ENCODE results near the gene LYPD3.
"Not testable (repeated sequence)": the region's sequence is repeated elsewhere in the genome, so short reads cannot be mapped to it uniquely, and the experiment has no call there.

LYPD3 gene

GRCh38 chr19:43465468-43466120 is at the start of gene LYPD3:
TSS of gene LYPD3 (minus strand) at chr19:43465608. CDS start at chr19:43465571, 37 bp downstream.
- DNase-seq (ENCODE audit: low read depth in 2 of 3, low spot score in 1 of 3), result no peak

DNA sequence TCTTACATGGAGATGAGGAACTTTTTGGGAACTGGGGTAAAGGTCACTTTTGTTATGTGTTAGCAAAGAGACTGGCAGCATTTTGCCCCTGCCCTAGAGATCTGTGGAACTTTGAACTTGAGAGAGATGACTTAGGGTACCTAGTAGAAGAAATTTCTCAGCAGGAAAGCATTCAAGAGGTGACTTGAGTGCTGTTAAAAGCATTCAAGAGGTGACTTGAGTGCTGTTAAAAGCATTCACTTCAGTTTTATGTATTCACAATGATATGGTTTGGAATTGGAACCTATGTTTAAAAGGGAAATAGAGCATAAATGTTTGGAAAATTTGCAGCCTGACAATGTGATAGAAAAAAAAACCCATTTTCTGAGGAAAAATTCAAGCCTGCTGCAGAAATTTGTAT is 47.0 kb upstream of the LYPD3 start:
- DNase-seq (ENCODE audit: low read depth in 2 of 3, low spot score in 1 of 3), result not testable (repeated sequence)

GRCh38 chr19:43511324-43511723 is 45.9 kb upstream of the LYPD3 start:
- DNase-seq (ENCODE audit: low read depth in 2 of 3, low spot score in 1 of 3), result no peak

DNA sequence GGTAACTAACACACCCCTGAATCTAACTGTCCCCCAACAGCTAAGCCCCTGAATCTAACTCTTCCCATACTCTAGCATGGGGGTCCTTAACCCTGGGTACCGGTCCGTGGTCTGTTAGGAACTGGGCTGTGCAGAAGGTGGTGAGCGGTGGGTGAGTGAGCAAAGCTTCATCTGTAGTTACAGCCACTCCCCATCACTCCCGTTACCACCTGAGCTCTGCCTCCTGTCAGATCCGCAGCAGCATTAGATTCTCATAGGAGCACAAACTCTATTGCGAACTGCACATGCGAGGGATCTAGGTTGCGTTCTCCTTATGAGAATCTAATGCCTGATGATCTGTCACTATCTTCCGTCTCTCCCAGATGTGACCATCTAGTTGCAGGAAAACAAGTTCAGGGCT is 45.3 kb upstream of the LYPD3 start:
- DNase-seq (ENCODE audit: low read depth in 2 of 3, low spot score in 1 of 3), result no peak

DNA sequence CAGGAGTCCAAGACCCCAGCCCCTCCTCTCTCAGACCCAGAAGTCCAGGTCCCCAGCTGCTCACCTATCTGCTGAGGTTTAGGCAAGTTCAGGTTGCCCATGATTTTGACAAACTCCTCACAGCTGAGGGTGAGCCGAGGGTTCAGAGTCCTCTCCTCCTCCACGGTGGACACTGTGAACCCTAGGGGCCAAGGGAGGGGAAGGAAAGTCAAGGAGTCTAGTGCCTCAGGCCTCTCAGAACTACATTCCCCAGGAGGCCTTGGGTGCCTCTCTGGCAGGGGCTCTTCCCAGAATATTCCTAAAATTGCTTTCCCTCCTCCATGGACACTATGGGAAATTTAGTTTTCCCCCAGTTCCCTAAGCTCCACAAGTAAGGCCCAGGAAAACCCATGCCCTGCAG is 42.5 kb upstream of the LYPD3 start:
- DNase-seq (ENCODE audit: low read depth in 2 of 3, low spot score in 1 of 3), result no peak

DNA sequence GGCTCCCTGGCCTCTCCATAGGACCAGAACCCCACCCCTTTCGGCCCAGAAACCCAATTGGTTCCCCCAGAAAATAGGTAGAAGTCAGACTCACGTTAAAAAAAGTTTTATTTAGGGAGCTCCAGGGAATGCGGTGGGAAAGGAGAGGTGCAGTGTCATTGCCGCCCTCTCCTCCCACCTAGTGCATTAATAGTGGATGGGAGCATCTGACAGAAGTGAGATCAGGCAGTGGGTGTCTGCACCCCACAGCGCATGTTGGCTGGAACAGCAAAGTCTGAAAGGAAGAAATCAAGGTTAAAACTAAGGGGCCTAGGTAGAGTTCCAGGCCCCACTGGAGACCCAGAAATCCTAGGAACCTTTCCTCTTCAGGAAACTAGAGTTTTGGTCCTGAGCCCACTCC is 41.2 kb upstream of the LYPD3 start:
- no peak for DNase-seq (ENCODE audit: low read depth in 2 of 3, low spot score in 1 of 3)

GRCh38 chr19:43505941-43506340 is 40.5 kb upstream of the LYPD3 start:
- DNase-seq (ENCODE audit: low read depth in 2 of 3, low spot score in 1 of 3), result no peak

GRCh38 chr19:43505186-43505456 is 39.7 kb upstream of the LYPD3 start:
- DNase-seq (ENCODE audit: low read depth in 2 of 3, low spot score in 1 of 3), result no peak

DNA sequence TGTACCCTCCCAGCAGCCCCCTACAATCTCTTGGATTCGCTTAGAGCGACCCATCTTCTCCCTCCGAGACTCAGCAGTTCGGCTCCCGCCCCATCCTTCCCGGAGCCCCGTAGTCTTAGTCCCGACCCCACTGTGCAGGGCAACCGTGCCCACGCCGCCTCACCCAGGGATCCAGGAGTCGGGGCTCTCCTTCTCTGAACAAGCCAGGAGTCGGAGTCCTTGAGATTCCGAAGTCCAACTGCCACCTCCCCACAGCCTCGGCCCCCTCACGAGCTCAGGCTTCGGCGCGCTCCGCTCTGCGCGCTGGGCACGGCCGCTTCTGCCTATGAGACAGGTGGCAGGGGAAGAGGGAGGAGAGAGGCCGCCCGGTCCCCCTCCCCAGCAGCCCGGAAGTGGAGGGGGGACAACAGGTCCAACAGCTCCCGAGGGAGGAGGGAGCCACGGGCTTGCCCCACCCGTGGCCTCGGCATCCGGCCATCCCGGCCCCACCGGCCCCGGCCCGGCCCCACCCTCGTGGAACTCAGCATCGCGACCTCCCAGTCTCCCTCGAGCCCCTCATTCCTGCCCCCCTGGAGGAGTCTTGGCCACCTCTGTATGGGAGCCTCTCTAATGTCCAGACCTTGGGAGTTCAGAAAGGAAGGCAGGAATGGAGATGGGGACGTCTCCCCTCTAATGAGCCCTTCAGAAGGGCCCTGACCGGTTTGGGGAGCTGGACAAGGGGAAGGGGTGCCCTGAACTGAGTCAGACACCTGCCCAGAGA is 39.2 kb upstream of the LYPD3 start, which contains the start of gene PHLDB3:
TSS of gene PHLDB3 (minus strand) at position 321 of the 760 bp plus-strand sequence. CDS start 628 bp downstream, outside the sequence.
- DNase-seq (ENCODE audit: low read depth in 2 of 3, low spot score in 1 of 3), result peak in 2 of 3 donors; percentile 18 to 45

DNA sequence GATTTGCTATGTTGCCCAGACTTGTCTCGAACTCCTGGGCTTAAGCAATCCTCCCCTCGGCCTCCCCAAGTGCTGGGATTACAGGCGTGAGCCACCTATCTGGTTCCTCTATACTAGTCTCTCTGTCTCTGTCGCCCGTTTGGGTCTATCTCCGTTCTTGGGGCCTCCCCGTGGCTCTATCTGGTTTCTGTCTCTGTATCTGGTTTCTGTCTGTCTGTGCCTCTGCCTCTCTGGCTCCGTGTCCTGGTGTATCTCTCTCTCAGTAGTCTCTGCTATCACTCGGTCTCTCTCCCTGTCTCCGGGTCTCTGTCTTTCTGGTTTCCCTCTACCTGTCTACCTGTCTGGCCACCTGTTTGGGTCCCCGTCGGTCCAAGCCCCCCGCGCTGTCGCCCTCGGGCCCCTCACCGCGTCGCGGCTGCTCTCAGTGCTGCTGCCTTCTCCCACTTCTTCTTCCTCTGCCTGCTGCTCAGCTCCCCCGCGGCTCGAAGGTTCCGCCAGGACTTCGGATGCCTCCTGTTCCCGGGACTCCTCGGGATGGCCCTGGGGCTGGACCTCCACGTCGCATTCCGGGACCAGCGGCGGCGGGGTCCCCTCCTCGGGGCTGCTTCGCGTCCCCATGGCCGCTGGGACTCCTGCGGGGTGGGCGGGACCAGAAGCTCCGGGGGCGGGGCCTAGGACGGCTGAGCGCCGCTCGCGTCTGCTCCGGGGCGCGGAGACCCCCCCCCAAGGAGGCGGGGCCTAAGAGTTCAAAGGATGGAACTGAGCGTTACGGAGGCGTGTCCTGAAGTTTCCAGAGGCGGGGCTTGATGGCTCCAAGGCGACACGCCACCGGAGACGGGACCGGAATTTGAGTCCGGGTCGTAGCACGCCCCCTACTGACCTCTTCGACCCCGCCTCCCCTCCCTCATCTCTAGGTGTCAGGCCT is 38.4 kb upstream of the LYPD3 start:
- DNase-seq (ENCODE audit: low read depth in 2 of 3, low spot score in 1 of 3), result peak; percentile 94 to 99 (median 99)

DNA sequence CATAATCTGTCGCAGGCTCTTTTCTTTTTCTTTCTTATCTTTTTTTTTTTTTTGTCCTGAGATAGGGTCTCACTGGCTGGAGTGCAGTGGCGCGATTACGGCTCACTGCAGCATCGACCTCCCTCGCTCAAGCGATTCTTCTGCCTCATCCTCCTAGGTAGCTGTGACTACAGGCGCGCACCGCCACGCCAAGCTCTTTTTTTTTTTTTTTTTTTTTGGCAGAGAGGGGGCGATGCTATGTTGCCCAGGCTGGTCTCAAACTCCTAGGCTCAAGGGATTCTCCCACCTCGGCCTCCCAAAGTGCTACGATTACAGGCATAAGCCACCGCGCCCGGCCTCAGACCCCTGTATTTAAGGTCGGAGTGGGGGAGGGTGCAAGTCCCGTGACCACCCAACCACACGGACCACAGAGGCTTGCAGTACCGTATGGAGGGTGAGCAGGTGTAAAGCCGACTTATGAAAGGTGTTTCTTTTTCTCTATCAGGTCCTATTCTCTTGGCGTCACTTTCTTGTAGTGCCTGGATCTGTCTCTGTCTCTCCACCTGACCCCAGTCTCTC is 37.1 kb upstream of the LYPD3 start:
- DNase-seq (ENCODE audit: low read depth in 2 of 3, low spot score in 1 of 3), result no peak

- DNase-seq (ENCODE audit: low read depth in 2 of 3, low spot score in 1 of 3), result no peak
Measured at GRCh38 chr19:43501661-43502418, 36.4 kb upstream of the LYPD3 start.

- DNase-seq (ENCODE audit: low read depth in 2 of 3, low spot score in 1 of 3), result no peak
Measured at GRCh38 chr19:43499042-43499441, 33.6 kb upstream of the LYPD3 start.

GRCh38 chr19:43498233-43498842 is 32.9 kb upstream of the LYPD3 start:
- DNase-seq (ENCODE audit: low read depth in 2 of 3, low spot score in 1 of 3), result no peak

GRCh38 chr19:43496960-43497359 is 31.6 kb upstream of the LYPD3 start:
- DNase-seq (ENCODE audit: low read depth in 2 of 3, low spot score in 1 of 3), result no peak

GRCh38 chr19:43495082-43495481 is 29.7 kb upstream of the LYPD3 start:
- DNase-seq (ENCODE audit: low read depth in 2 of 3, low spot score in 1 of 3), result no peak

DNA sequence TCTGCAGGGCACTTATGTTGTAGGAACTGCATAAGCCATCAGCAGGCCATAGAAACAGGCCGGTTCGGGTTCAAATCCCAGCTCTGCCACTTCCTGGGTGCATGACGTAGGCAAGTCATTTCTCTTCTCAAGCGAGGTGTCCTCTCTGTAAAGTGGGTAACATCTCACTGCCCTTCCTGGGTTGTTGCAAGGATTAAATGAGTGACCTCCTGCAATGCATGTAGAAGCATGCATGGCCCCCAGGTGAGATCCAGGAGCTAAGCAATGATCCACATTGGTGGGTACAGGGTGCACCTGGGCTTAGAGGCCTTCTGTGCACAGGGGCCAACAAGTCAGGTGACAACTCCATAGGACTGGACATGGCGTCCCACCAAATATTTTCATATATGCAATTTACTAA is 25.4 kb upstream of the LYPD3 start:
- no peak for DNase-seq (ENCODE audit: low read depth in 2 of 3, low spot score in 1 of 3)

DNA sequence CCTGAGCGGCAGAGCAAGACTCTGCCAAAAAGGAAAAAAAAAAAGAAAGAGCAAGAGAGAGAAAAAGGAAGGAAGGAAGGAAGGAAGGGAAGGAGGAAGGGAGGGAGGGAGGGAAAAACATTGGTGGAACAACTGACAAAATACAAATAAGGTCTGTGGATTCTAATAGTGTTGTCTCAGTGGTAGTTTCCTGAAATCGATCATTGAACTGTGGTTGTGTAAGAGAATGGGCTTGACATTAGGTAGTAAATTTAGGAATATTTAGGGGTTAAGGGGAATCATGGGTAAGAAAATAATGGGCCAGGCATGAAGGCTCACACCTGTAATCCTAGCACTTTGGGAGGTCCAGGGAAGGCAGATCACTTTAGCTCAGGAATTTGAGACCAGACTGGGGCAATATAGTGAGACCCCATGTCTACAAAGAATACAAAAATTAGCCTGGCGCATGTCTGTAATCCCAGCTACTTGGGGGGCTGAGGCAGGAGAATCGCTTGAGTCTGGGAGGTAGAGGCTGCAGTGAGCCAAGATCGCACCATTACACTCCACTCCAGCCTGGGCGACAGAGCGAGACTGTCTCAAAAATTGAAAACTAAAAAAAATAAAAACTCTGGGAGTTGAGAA is 24.7 kb upstream of the LYPD3 start:
- no peak for DNase-seq (ENCODE audit: low read depth in 2 of 3, low spot score in 1 of 3)

DNA sequence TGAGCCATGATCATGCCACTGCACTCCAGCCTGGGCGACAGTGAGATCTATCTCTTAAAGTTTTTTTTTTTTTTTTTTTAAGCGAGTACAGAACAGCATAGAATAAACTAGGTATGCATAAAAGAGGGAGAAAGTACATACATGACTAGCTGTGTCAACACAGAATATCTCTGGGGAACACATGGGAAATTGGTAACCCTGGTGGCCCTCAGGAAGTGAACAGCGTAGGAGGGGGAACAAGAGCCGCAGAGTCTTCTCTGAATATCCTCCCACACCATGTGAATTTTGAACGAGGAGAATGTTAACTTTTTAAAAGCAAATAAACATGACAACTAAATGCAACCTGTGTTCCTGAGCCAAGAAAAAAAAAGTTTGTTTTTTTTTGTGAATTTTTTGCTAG is 23.9 kb upstream of the LYPD3 start:
- DNase-seq (ENCODE audit: low read depth in 2 of 3, low spot score in 1 of 3), result no peak

DNA sequence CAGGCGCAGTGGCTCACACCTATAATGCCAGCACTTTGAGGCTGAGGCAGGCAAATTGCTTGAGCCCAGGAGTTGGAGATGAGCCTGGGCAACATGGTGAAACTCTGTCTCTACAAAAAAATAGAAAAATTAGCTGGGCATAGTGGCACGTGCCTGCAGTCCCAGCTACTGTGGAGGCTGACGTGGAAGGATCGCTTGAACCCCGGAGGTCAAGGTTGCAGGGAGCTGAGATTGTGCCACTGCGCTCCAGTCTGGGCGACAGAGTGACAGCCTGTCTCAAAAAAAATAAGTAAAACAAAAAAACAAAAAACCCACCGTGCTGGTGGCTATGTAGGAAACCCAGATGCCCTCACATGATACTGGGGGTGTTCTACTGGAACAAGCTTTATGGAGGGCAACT is 22.8 kb upstream of the LYPD3 start:
- no peak for DNase-seq (ENCODE audit: low read depth in 2 of 3, low spot score in 1 of 3)

Measured in stimulated activated CD4-positive, alpha-beta T cell treated with anti-CD3 and anti-CD28 coated beads, Interleukin-12 subunit alpha, Interleukin-12 subunit beta, amount 100 ng/mL, for 48 hours (primary cell).